HL-60 (cell line): ENCODE measurements around the gene PKP1.

ENCODE experiments used
- CTCF ChIP-seq: IDR thresholded peaks from one replicate; pipeline ENCODE4 v1.5.1; 2011; ENCODE audit warnings: low read length, control low read depth, inconsistent platforms; ENCODE audit not compliant: insufficient read depth
- POLR2AphosphoS5 ChIP-seq: IDR thresholded peaks from 2 replicates; pipeline ENCODE4 v1.6.1; 2012; ENCODE audit warnings: low read depth
- SPI1 ChIP-seq: IDR thresholded peaks from 2 replicates; pipeline ENCODE4 v1.6.1; 2012; ENCODE audit warnings: low read depth, mild to moderate bottlenecking, borderline replicate concordance

- TF ChIP-seq CTCF (no peak), POLR2AphosphoS5 (no peak), SPI1 (no peak)
Observed at GRCh38 chr1:201327687-201328240, 44.5 kb downstream of the PKP1 start.
